NCI-H1048 (cell line): ENCODE data around the gene RNF150.

ENCODE experiments used
- DNase-seq: peaks from one replicate; lab custom pipeline; 2025; lab: John Stamatoyannopoulos, UW

The RNF150 gene

DNA sequence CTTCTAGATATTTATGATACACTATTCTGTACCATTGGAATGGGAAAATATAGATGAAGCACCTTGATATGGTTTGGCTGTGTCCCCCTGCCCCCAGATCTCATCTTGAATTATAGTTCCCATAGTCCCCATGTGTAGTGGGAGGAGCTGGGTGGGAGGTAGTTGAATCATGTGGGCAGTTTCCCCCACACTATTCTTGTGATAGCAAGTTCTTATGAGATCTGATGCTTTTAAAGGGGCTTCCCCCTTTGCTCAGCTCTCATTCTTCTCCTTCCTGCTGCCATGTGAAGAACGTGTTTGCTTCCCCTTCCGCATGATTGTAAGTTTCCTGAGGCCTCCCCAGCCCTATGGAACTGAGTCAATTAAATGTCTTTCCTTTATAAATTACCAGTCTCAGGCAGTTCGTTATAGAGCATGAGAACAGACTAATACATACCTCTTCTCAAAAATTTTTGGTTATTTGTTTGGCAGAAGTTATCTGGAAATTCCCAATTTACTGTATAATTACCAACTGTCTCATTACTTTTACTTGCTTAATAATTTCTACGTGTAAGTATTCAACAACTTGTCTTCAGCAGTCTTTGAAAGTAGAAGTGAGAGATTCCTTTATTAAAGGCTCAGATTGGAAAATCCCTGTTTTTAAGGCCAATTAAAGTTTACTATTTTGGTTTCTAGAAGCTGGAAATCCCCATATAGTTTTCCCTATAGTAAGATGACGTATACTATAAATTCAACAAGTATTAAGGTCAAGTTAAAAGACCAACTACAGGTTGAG lies 152.7 kb downstream of the RNF150 start:
- no peak for DNase-seq

DNA sequence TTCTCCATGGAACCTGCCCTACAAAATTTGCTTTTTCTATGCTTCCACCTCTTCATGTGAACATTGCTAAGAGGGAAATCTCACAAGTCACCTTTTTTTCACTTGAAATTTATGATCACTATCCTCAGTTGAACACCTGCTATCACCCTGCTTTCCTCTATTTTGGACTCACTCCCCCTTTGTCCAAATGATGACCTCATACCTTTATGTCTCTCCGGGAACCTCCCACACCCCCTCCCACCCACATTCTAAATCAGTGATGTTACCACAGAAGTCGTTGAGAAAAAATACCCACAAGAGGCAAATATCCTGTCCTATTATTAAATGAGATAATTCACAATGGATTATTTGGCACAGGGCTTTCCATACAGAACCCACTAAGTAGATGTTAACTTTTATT lies 156.5 kb downstream of the RNF150 start:
- no peak for DNase-seq

DNA sequence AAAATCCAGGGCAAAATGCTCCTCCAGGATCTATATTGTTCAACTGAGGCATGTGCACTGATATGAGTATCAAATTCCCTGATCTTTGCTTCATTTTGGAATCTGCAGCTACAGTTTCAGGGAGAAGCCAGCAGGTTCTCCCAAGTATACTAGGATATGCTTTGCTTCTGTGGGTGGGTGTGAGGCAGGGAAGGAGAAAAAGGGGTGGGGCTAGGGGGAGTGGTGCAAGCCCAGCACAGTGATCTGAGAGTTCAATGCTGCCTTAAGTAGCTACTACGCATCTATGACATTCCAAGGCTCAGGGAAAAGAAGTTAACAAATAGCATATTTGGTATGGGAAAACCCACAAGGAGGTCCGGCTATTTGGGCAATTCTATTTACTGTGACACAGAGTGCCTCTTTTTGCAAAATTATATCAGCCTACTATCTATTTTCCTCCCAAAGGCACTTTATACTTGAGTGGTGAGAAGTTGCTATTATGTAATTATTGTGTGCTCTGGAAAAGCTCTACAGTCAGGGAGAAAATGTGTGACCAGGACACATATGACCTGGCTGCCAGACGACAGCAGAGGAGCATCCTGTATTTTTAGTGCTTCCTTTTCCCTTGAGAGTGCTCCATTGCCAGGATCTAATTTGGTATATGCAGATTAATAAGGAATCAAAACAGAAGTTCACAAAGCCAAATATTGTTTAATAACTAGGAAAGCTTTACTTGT lies 162.0 kb downstream of the RNF150 start:
- DNase-seq: no peak

- DNase-seq: no peak
These were observed 164.0 kb downstream of the RNF150 start for GRCh38 chr4:140969296-140969695.

DNA sequence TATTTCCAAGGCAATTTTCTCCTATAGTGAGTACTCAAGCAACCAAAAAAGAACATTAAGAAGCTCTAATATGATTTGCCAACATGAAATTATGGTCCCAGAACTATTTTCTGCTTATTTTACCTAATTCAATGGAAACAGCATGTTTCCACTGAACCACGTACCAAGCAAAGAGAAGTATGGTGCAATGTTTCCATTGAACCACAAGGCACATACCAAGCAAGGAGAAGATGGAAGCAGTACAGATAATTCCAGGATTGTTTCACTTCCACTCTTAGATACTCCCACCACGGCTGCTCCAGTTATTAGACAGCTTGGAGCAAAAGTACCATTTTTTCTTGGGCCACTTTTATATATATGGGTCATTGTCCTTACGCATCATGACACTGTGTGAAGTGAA lies 164.9 kb downstream of the RNF150 start:
- DNase-seq: no peak

- no peak for DNase-seq
These were observed 169.4 kb downstream of the RNF150 start for GRCh38 chr4:140963883-140964282.

DNA sequence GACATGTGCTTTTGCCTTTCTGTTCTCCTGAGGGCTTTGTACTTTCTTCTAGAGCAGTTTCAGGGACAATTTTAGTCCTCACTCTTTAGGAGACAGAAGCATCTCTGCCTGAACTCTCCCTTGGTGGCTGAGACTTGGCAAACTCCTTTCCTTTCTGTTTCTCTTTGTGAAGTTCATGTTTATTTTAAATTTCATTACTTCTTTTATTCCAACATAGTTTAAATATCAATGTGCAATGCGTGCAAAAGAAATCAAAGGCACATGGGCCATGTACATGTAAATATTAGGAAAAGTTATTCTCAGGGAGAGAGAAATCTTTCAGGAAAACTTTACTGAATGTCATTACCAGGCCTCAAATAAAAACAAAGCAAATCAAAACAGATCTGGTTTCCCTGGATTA lies 177.6 kb downstream of the RNF150 start:
- no peak for DNase-seq

DNA sequence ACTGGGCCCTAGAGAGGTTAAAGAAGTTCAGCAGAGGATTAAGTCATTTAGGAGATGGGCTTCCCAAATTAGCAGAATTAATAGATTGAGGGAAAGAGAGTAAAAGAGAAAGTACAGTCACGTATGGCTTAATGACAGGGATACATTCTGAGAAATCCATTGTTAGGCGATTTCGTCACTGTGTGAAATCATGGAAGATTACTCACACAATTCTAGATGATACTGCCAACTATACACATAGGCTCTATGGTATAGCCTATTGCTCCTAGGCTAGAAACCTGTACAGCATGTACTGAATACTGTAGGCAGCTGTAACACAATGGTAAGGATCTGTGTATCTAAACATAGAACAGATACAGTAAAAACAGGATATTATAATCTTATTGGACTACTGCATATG lies 180.6 kb downstream of the RNF150 start:
- DNase-seq: no peak

DNA sequence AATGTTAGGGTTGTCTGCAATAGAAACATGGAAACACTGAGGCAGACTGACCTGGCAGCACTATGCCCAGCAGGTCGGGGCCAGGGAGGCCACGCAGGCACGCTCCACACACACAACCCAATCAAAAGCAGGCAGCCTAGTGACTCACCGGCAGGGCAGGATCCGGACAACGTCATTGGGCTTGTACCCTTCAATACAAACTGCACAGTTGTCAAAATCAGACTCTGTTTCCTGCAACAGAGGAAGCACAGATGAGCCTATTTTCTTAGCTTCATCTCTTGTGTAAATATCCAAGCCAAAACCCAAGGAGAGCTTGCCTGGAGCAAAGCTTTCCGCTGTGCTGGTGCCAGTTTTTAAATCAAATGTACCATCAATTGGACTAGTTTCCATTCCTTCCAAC lies 185.8 kb downstream of the RNF150 start:
- DNase-seq: no peak

DNA sequence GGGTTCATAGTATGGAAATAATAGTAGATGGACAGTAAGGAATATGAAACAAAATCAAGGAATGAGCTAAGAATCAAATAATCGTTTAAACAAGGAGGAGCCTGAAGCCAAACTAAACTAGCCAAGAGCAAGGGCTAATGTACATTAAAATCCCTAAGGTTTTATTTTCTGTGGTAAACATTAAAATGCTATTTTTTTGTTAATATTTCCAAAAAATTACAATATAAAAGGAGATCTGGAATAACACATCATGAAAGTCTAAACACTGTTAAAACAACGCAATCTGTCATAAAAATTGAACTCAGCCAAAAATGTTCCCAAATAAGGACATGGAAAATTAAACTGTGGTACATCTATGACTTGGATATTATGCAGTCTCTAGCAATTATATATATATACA lies 188.2 kb downstream of the RNF150 start:
- no peak for DNase-seq

DNA sequence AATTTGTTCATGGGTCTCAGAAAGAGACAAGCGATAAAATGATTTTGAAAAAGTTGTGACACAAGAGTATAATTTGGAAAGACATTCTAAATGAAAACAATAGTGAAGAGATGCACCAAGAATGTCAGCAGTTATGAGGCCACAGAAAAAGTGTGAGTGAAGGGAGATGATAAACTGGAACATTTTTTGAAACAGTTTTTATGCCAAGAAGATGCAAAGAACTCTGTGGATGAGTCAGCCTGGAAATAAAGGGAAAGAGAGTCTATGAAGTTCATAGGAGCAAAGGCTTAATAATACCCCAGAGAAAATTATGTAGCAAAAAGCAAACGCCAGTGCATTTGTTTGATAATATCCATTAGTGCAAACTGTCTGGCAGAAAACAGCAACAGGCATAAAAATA lies 188.7 kb downstream of the RNF150 start:
- DNase-seq: no peak

DNA sequence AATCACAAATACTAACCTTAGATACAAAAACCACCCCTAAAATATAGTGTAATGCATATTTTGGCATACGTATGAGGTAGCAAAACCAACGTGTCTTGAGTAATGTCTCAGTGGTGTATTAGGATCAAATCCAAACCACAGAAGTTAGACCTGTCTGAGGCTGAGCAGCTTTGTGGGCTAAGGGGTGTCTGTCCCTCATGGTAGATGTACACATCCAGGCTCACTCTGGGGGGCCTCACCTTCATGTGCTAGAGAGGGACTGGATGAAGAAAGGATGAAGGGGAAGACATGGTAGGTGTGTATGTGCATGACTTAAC lies 189.1 kb downstream of the RNF150 start:
- DNase-seq: no peak

- DNase-seq: no peak
These were observed 189.6 kb downstream of the RNF150 start for GRCh38 chr4:140943486-140944198.

GRCh38 chr4:140940589-140940988 lies 192.7 kb downstream of the RNF150 start:
- no peak for DNase-seq

- DNase-seq: no peak
These were observed 195.4 kb downstream of the RNF150 start for GRCh38 chr4:140937866-140938265.

GRCh38 chr4:140935254-140935653 lies 198.0 kb downstream of the RNF150 start:
- no peak for DNase-seq

GRCh38 chr4:140932501-140933045 lies 200.7 kb downstream of the RNF150 start:
- DNase-seq: no peak

- no peak for DNase-seq
These were observed 201.4 kb downstream of the RNF150 start for GRCh38 chr4:140931911-140932310.

DNA sequence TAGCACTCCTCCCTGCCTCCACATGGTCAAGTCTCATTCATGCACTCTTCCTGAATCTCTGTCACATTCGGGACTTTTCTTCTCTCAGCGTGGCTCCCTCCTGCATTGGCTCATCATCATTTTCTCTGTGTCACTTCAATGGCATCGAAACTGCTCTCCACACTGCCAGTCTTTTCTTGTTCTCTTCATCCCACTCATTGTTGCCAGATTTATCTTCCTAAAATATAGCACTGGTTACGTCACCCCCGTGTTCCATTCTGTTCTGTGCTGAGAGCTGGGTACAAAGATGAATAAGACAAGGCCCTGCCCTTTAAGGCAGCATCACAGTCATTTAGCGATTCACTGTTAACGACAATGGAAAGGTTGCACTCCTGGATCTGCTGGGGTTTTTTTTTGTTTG lies 202.7 kb downstream of the RNF150 start:
- DNase-seq: no peak

GRCh38 chr4:140930011-140930410 lies 203.3 kb downstream of the RNF150 start:
- DNase-seq: no peak

GRCh38 chr4:140928880-140929279 lies 204.4 kb downstream of the RNF150 start:
- no peak for DNase-seq

DNA sequence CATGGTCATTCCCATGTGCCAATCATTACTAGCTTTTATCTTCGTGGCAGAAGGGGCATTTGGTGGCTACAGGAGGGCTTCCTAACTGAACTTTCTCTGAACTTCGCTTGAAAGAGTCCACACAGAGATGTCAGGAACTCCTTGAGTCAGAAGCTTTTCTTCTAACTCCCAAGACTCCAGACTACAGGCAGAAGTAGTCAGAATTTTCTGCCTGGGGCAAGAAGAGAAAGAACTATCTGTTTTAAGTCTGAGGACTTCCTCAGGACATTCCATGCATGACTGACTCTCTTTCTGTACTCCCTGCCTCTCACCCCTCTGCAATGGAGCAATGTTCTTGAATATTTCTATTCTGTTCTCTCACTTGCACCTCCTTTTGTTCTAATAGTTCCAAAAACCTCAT lies 206.6 kb downstream of the RNF150 start:
- DNase-seq: no peak

- DNase-seq: no peak
These were observed 207.9 kb downstream of the RNF150 start for GRCh38 chr4:140925417-140925816.
